ENCODE results near the gene NDUFC1. TPM values are rescaled to one million over a fixed set of nuclear protein-coding genes. Genes with fewer than 3 reads are reported as not detected.

Gene NDUFC1
- total RNA-seq, 1 experiment from 2014 or later: 59.1 TPM

DNA sequence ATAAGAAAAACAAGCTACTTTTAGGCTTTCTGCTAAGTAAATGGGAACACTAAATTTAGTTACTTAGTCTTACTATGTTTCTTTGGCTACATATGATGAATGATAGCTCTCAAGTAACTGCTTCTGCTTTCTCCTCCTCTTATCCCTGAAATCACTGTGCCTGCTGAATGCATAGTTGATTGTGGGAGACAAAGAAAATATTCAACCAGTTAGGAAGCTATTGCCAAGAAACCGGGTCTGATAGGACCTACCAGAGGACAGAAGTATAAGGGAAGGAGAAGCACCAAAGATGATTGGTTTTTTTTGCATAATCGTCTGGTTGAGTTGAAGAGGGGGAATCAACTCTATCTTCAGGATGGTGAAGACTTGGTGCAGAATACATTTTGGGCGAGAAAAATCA lies 28.0 kb upstream of the NDUFC1 start:
- H3K23ac ChIP-seq (ENCODE audit: insufficient read length, low read depth, low read length): no peak overlapping the region
- no peak overlapping the region for H3K56ac ChIP-seq (ENCODE audit: insufficient read length, low read depth, low read length)
- H2BK5ac ChIP-seq (ENCODE audit: insufficient read length, low read length): no peak overlapping the region
- no peaks in the 10 kb centered on the region for H3K9me3 ChIP-seq (ENCODE audit: control insufficient read depth, low read depth, low read length)
- H3K27me3 Mint-ChIP-seq (ENCODE audit: low read depth): no peaks in the 10 kb centered on the region
- no peaks in the 10 kb centered on the region; the same call in 1 of the 2 replicates for H3K4me1 ChIP-seq (ENCODE audit: insufficient read depth, low read length)
- H3K9ac ChIP-seq (ENCODE audit: extremely low read depth, insufficient read length, low read length): no peak overlapping the region
- H3K4me3 Mint-ChIP-seq: no peak overlapping the region
- H3K36me3 Mint-ChIP-seq (ENCODE audit: insufficient read depth in 1 of 3, low read depth in 3 of 3): peaks cover 22 to 44% (median 42%) of the 10 kb centered on the region in 3 experiments
- no peak overlapping the region for H3T11ph ChIP-seq (ENCODE audit: low read length)
- no peak overlapping the region for H2BK12ac ChIP-seq (ENCODE audit: insufficient read length, low read depth, low read length)
- no peak overlapping the region for H2BK20ac ChIP-seq (ENCODE audit: low read depth, low read length, poor library complexity, severe bottlenecking)
- H3K79me1 ChIP-seq (ENCODE audit: insufficient read depth, low read depth, low read length, poor library complexity, severe bottlenecking): no peaks in the 10 kb centered on the region
- H2AFZ ChIP-seq (ENCODE audit: low read length): no peak overlapping the region
- peaks cover 33% of the 10 kb centered on the region for H3K79me2 ChIP-seq (ENCODE audit: insufficient read depth, low read length)
- H4K5ac ChIP-seq (ENCODE audit: insufficient read length, low read depth, low read length): no peak overlapping the region
- H3K27ac Mint-ChIP-seq: peak overlapping the region; percentile 25 to 85 (median 36); a peak in 5 of 7 replicates
- no peaks in the 10 kb centered on the region for H3K27me3 ChIP-seq (ENCODE audit: insufficient read depth, low read length)
- H3K23me2 ChIP-seq (ENCODE audit: insufficient read length, low read depth, low read length, poor library complexity, severe bottlenecking): no peaks in the 10 kb centered on the region
- H3K9me3 Mint-ChIP-seq: peaks cover 4 to 9% of the 10 kb centered on the region in 2 experiments; a peak in 3 of 5 replicates
- H3K4ac ChIP-seq (ENCODE audit: low read depth, low read length): no peak overlapping the region
- peaks cover 28% of the 10 kb centered on the region in 2 experiments for H3K4me1 Mint-ChIP-seq
- TF ChIP-seq, protein P1, sequence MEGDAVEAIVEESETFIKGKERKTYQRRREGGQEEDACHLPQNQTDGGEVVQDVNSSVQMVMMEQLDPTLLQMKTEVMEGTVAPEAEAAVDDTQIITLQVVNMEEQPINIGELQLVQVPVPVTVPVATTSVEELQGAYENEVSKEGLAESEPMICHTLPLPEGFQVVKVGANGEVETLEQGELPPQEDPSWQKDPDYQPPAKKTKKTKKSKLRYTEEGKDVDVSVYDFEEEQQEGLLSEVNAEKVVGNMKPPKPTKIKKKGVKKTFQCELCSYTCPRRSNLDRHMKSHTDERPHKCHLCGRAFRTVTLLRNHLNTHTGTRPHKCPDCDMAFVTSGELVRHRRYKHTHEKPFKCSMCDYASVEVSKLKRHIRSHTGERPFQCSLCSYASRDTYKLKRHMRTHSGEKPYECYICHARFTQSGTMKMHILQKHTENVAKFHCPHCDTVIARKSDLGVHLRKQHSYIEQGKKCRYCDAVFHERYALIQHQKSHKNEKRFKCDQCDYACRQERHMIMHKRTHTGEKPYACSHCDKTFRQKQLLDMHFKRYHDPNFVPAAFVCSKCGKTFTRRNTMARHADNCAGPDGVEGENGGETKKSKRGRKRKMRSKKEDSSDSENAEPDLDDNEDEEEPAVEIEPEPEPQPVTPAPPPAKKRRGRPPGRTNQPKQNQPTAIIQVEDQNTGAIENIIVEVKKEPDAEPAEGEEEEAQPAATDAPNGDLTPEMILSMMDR (conservative IDR thresholded peaks at IDR 0.05): no peak
- no peak overlapping the region for H3K14ac ChIP-seq (ENCODE audit: insufficient read depth, low read length)
- H3K27ac ChIP-seq (ENCODE audit: insufficient read length, low read depth, low read length): no peak overlapping the region
- H4K91ac ChIP-seq (ENCODE audit: insufficient read length, low read depth, low read length): no peak overlapping the region
- H3K4me2 ChIP-seq (ENCODE audit: insufficient read depth, insufficient read length, low read length): no peak overlapping the region
- no peak overlapping the region for H4K8ac ChIP-seq (replicated peaks; ENCODE audit: insufficient read length, low read depth, low read length)
- no peak overlapping the region for H3K18ac ChIP-seq (ENCODE audit: insufficient read length, low read depth, low read length)
- no peak for DNase-seq
- H4K20me1 ChIP-seq (ENCODE audit: control insufficient read depth, insufficient read depth, insufficient read length): no peaks in the 10 kb centered on the region
- no CpG with 5 or more reads among the region's 3 CpGs for WGBS (ENCODE audit: extremely low coverage, insufficient read length, low lambda C conversion rate)
- H2AK5ac ChIP-seq (ENCODE audit: insufficient read length, low read length): no peak overlapping the region
- no peak overlapping the region for H2BK120ac ChIP-seq (ENCODE audit: low read depth, low read length, poor library complexity, severe bottlenecking)
- no peak overlapping the region for H2BK15ac ChIP-seq (ENCODE audit: low read depth, low read length)

Measured in H9 (cell line).